ENCODE data around the gene COL24A1. TPM values are rescaled to one million over a fixed set of nuclear protein-coding genes. Genes with fewer than 3 reads are reported as not detected.

The COL24A1 gene
- total RNA-seq, 1 experiment from 2014 or later, result 0.07 TPM

DNA sequence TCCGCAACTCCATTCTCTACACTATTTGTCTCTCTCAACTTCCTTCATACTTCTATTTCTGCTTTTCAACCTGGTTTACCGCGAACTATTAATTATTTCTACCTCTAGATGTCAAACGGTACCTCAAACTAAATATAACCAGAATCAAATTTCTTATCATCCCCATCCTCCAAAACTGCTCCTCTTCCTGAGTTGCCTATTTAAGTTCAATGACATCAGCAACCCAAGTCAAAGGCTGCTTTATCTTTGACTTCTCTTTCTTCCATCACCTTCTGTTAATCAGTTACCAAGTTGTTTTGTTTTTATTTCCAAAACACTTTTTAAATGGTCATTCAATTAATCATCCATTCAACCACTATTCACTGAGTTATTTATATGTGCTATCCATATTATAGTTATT, 171.9 kb downstream of the COL24A1 start:
- no peak overlapping the region for H3K27ac ChIP-seq (ENCODE audit: low read length)
- ChIA-PET CTCF (no interaction called here), POLR2A (ENCODE audit: unreplicated experiment) (no interaction called here)
- H3K36me3 ChIP-seq (ENCODE audit: low read depth, low read length), result no peaks in the 10 kb centered on the region
- intact Hi-C loops (cut with micrococcal nuclease), result no loop called here
- H3K9ac ChIP-seq (ENCODE audit: low read length), result no peak overlapping the region
- no peaks in the 10 kb centered on the region for H3K79me2 ChIP-seq (ENCODE audit: low read length)
- ATAC-seq, result no peak
- no peaks in the 10 kb centered on the region for H3K9me2 ChIP-seq (replicated peaks; ENCODE audit: low read length)
- H3K4me1 ChIP-seq (ENCODE audit: insufficient read depth, low read length), result no peaks in the 10 kb centered on the region
- H4K20me1 ChIP-seq (ENCODE audit: low read length), result no peaks in the 10 kb centered on the region
- H3F3A ChIP-seq (ENCODE audit: low read length, unreplicated experiment), result no peaks in the 10 kb centered on the region
- H3K4me3 ChIP-seq (ENCODE audit: low read length), result no peak overlapping the region
- H3K9me3 ChIP-seq (ENCODE audit: low read length), result no peaks in the 10 kb centered on the region
- no peak for DNase-seq
- no peak overlapping the region for H3K4me2 ChIP-seq (ENCODE audit: low read length)
- TF ChIP-seq EZH2phosphoT487 (IDR thresholded peaks at IDR 0.05; ENCODE audit: borderline replicate concordance, low read length) (no peak), EZH2 (IDR thresholded peaks at IDR 0.05; ENCODE audit: low read length, unreplicated experiment) (no peak)
- TF ChIP-seq, protein P1, sequence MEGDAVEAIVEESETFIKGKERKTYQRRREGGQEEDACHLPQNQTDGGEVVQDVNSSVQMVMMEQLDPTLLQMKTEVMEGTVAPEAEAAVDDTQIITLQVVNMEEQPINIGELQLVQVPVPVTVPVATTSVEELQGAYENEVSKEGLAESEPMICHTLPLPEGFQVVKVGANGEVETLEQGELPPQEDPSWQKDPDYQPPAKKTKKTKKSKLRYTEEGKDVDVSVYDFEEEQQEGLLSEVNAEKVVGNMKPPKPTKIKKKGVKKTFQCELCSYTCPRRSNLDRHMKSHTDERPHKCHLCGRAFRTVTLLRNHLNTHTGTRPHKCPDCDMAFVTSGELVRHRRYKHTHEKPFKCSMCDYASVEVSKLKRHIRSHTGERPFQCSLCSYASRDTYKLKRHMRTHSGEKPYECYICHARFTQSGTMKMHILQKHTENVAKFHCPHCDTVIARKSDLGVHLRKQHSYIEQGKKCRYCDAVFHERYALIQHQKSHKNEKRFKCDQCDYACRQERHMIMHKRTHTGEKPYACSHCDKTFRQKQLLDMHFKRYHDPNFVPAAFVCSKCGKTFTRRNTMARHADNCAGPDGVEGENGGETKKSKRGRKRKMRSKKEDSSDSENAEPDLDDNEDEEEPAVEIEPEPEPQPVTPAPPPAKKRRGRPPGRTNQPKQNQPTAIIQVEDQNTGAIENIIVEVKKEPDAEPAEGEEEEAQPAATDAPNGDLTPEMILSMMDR (conservative IDR thresholded peaks at IDR 0.05; ENCODE audit: low read depth, low read length), result no peak
- no TSS peak for BruUV-seq (replicated peaks)
- H2AFZ ChIP-seq (ENCODE audit: low read length), result no peak overlapping the region
- H3K27me3 ChIP-seq (ENCODE audit: low read length), result peaks cover 68% of the 10 kb centered on the region

DNA sequence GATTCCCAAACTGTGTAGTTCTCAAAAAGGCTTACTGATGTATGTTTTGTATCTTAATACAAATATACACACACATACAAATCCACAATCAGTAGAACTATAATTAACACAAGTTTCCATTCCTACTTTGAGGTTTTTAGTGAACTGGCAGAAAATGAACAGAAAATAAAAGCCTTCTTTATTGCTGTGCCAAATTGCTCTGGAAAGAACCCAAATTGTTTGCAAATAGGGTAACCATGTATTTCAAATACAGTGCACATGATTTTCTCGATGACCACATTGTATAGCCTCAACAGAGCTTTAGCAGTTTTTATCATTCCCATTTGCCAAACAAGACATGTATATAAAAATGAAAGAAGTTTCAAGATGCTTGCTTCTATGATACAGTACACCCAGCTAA, 173.3 kb downstream of the COL24A1 start:
- no peaks in the 10 kb centered on the region for H4K20me1 ChIP-seq (ENCODE audit: low read length)
- H3K4me1 ChIP-seq (ENCODE audit: insufficient read depth, low read length), result no peaks in the 10 kb centered on the region
- H3K9ac ChIP-seq (ENCODE audit: low read length), result no peak overlapping the region
- H3K4me3 ChIP-seq (ENCODE audit: low read length), result no peak overlapping the region
- ChIA-PET CTCF (no interaction called here), POLR2A (ENCODE audit: unreplicated experiment) (no interaction called here)
- DNase-seq (no peak), ATAC-seq (no peak)
- no peak for TF ChIP-seq EZH2phosphoT487 (IDR thresholded peaks at IDR 0.05; ENCODE audit: borderline replicate concordance, low read length)
- TF ChIP-seq, protein P1 (conservative IDR thresholded peaks at IDR 0.05; ENCODE audit: low read depth, low read length), result no peak
- no peak for TF ChIP-seq EZH2 (IDR thresholded peaks at IDR 0.05; ENCODE audit: low read length, unreplicated experiment)
- H3K79me2 ChIP-seq (ENCODE audit: low read length), result no peaks in the 10 kb centered on the region
- no peak overlapping the region for H3K27ac ChIP-seq (ENCODE audit: low read length)
- H3K9me3 ChIP-seq (ENCODE audit: low read length), result no peaks in the 10 kb centered on the region
- peaks cover 72% of the 10 kb centered on the region for H3K27me3 ChIP-seq (ENCODE audit: low read length)
- no peaks in the 10 kb centered on the region for H3K36me3 ChIP-seq (ENCODE audit: low read depth, low read length)
- intact Hi-C loops (cut with micrococcal nuclease), result no loop called here
- BruUV-seq (replicated peaks), result no TSS peak
- no peak overlapping the region for H3K4me2 ChIP-seq (ENCODE audit: low read length)
- H3F3A ChIP-seq (ENCODE audit: low read length, unreplicated experiment), result no peaks in the 10 kb centered on the region
- no peak overlapping the region for H2AFZ ChIP-seq (ENCODE audit: low read length)
- H3K9me2 ChIP-seq (replicated peaks; ENCODE audit: low read length), result no peaks in the 10 kb centered on the region

DNA sequence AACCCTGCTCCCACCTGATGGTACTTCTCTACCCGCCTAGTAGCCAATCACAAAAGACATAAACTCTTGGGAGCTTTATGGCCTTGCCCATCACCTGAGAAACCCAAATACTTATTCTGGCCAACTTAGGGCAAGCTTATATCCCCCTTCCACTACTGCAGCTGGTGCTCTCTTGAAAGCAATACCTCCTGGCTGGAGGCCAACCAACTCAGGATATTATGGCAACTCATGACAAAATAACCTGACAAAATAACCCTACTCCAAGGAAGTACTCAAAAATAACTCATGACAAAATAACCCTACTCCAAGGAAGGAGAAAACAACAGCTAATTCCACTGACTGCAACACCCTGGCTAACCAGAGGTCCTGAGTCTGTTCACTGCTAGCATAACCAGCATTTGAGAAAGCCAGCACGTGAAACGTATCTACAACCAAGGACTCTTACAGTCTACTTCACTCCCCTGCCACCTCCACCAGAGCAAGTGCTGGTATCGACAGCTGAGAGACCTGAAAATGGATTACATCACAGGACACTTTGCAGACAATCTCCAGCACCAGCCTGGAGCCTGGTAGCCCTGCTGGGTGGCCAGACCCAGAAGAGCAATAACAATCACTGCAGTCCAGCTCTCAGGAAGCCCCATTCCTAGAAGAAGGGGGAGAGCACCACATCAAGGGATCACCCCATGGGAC, 179.9 kb downstream of the COL24A1 start:
- H3F3A ChIP-seq (ENCODE audit: low read length, unreplicated experiment), result no peaks in the 10 kb centered on the region
- no peak overlapping the region for H3K9ac ChIP-seq (ENCODE audit: low read length)
- DNase-seq, result no peak
- POLR2A ChIA-PET (ENCODE audit: unreplicated experiment), result no interaction called here
- H4K20me1 ChIP-seq (ENCODE audit: low read length), result no peaks in the 10 kb centered on the region
- H2AFZ ChIP-seq (ENCODE audit: low read length), result no peak overlapping the region
- no peaks in the 10 kb centered on the region for H3K79me2 ChIP-seq (ENCODE audit: low read length)
- TF ChIP-seq, protein P1 (conservative IDR thresholded peaks at IDR 0.05; ENCODE audit: low read depth, low read length), result no peak
- TF ChIP-seq EZH2phosphoT487 (IDR thresholded peaks at IDR 0.05; ENCODE audit: borderline replicate concordance, low read length), result no peak
- no peak for TF ChIP-seq EZH2 (IDR thresholded peaks at IDR 0.05; ENCODE audit: low read length, unreplicated experiment)
- H3K36me3 ChIP-seq (ENCODE audit: low read depth, low read length), result no peaks in the 10 kb centered on the region
- no peaks in the 10 kb centered on the region for H3K9me3 ChIP-seq (ENCODE audit: low read length)
- intact Hi-C loops (cut with micrococcal nuclease), result no loop called here
- no peak for ATAC-seq
- H3K4me1 ChIP-seq (ENCODE audit: insufficient read depth, low read length), result no peaks in the 10 kb centered on the region
- no peaks in the 10 kb centered on the region; the same call in 1 of the 2 replicates for H3K9me2 ChIP-seq (replicated peaks; ENCODE audit: low read length)
- CTCF ChIA-PET, result no interaction called here
- peaks cover 38% of the 10 kb centered on the region for H3K27me3 ChIP-seq (ENCODE audit: low read length)
- no peak overlapping the region for H3K4me2 ChIP-seq (ENCODE audit: low read length)
- no peak overlapping the region for H3K27ac ChIP-seq (ENCODE audit: low read length)
- H3K4me3 ChIP-seq (ENCODE audit: low read length), result no peak overlapping the region
- BruUV-seq (replicated peaks), result no TSS peak
